GM21447 (cell line): ENCODE results near the gene KRTAP6-1.

ENCODE experiments used
- ATAC-seq: cut with Tn5 transposase; IDR thresholded peaks from one replicate; pipeline ENCODE4 v1.9.1; 2021; ENCODE audit not compliant: unreplicated experiment

Gene KRTAP6-1

GRCh38 chr21:30579346-30579745 lies 34.4 kb downstream of the KRTAP6-1 start:
- ATAC-seq = no peak

GRCh38 chr21:30577766-30578165 lies 36.0 kb downstream of the KRTAP6-1 start:
- ATAC-seq = no peak

GRCh38 chr21:30567617-30568016 lies 46.1 kb downstream of the KRTAP6-1 start:
- no peak for ATAC-seq

GRCh38 chr21:30563630-30564029 lies 50.1 kb downstream of the KRTAP6-1 start:
- no peak for ATAC-seq
